HG02610 (cell line): ENCODE measurements around the gene MAPK9.

ENCODE experiments used
- ATAC-seq: cut with Tn5 transposase; IDR thresholded peaks from one replicate; pipeline ENCODE4 v1.9.1; 2021; ENCODE audit warnings: mild to moderate bottlenecking, moderate library complexity; ENCODE audit not compliant: unreplicated experiment

MAPK9 gene

DNA sequence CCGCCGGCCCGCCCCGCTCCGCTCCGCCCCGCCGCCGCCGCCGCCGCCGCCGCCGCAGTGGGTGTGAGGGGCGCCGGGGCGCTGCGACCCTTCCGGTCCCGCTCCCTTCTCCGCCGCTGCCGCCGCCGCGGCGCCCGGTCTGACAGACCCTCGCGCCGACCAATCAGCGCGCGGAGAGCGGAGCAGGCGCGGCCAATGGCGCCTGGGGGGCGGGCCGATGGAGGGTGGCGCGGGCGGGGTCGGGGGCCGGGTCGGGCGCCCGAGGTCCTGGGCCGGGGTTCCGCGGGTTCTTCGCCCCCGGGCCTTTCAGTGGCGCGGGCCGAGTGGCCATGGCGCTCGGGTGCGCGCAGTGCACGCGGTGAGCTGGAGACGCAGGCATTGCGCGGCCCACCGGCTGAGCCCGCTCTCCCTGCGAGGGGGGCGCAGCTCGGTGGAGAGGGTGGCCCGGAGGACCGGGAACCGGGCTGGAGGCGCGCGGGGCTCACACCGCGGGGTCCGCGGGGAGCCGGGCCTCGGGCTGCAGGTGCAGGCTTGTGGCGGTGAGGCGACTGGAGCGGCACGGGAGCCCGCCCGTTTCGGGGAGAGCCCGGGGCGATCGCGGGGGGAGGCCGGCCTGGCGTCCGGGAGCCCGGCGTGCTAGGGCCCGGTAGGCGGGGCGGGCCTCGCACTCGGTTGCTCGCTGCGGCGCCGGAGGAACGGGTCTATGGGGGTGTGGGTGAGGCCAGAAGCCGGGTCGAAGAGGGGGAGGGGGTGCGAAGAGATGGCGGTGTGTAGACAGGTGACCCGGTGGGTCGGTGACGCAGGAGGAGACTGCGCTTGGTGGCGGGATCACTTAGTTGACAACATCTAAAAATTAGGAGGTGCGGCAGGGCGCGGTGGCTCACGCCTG is at the start of gene MAPK9:
Gene MAPK9 (minus strand): TSS at position 141 of the 889 bp plus-strand sequence. CDS start 11,522 bp downstream, outside the sequence.
- peak; percentile 87 for ATAC-seq

DNA sequence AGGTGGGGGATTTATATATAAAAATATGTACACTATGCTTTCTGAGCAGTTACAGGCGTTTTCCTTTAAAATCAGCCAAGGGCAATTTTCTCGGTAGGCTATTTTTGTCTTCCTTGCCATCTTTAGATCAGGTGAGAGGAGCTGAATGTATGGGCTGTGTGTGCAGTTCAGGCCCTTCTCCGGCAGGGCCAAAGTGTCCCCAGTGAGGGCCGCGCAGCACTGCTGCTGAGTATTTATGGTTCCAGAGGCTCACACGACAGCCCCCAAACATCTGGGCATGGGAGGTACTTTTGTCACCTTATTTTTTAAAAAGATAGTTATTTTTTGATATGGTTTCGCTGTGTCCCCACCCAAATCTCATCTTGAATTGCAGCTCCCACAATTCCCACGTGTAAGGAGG is 49.7 kb upstream of the MAPK9 start:
- no peak for ATAC-seq

DNA sequence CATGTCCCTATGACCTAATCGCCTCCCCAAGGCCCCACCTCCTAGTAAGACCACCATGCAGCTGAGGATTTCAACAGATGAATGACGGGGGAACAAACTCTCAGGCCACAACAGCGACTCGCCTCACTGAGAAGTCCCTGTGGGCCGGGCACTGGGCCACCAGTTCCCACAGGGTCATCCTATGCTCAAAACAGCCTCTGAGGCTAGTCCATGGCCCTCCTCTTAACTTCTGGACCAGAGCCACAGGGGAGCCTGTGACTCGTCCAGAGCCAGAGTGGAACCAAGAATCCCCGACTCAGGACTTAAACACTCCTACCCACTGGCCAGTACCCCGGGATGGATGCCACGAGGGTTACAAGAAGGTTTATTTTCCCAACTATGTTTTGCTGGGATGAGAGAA is 49.0 kb upstream of the MAPK9 start:
- no peak for ATAC-seq

DNA sequence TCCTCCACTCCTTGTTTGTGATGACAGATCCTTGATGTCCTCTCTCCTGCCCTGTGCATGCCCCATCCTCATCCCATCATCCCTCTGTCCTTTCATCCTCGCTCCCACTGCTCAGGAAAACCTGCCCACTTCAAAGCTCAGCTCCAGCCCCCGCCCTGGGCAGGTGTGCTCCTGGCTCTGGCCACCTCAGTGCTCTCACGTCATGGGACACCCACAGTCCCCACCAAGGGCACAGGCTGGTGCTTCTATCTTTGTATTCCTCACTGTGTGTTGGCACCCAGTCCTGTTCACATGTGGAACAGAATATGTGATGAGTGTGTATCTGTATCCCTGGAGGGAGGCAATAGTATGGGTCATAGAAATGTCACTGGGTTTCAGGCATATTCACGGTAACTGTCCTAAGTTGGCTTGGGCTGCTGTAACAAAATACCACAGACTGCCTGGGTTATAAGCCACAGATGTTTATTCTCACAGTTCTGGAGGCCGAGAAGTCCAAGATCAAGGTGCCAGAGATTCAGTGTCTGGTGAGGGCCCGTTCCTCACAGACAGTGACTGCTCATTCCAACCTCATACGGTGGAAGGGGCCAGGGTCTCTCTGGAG is 47.8 kb upstream of the MAPK9 start:
- no peak for ATAC-seq

DNA sequence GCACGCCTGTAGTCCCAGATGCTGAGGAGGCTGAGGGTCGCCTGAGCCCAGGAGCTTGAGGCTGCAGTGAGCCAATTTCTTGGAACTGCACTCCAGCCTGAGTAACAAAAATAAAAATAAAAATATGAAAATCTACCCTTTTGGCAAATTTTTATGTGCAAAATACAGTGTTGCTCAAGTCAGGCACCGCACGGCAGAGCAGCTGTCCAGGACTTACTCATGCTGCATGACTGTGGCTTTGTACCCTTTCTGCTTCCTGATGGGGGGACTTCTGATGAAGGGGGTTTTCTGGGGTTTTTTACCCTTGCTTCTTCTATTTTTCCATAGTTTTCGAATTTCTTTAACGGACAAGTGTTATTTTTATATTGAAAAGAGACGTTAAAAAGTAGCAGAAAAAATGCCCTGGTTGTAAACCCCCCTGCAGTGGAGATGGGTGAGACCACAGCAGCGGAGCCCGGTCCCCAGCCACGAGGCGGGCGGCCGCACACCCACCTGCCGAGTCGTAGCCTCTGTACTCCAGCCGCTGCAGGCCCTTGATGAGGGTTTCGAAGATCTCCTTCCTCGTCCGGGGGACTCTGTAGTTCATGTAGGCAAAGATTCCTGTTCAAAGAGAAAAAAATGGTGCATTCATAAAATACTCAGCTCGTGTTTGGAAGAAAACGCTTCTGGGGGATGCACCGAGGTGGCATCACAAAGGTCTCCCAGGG is 46.3 kb upstream of the MAPK9 start:
- ATAC-seq, result no peak

DNA sequence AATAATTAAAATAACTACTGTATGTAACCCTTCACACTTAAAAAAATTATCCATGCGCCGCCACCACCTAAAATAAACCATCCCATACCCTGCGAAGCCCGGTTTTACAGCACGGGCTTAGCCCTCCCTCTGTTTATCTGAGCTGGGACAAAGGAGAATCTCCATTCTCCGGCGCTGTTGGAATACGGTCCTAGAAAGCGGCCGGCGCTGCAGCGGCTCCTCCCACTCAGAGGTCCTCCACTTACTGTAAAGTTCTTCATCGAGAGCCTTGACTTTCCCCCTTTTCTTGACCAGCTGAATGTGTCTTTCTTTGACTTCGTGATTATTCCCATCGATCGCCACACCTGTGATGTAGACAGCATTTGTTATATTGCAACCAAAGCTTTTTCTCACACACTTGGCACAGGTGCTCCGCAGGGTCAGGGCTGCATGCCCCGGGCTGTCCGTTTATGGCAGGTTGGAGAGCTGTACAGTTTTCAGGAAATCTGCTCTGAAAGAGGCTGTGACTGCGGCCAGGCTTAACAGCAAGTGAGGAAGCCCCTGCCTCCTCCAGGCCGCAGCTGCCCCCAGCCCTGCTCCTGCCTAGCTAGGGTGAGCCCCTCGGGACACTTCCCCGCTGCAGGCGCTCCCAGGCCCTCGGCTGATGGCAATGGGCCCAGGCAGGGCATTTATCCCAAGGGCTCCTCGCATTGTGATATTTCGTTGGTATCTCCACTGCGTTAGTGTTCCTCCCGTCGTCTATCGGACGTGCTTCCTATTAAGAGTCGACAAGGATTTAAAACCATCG is 44.5 kb upstream of the MAPK9 start:
- ATAC-seq, result no peak

DNA sequence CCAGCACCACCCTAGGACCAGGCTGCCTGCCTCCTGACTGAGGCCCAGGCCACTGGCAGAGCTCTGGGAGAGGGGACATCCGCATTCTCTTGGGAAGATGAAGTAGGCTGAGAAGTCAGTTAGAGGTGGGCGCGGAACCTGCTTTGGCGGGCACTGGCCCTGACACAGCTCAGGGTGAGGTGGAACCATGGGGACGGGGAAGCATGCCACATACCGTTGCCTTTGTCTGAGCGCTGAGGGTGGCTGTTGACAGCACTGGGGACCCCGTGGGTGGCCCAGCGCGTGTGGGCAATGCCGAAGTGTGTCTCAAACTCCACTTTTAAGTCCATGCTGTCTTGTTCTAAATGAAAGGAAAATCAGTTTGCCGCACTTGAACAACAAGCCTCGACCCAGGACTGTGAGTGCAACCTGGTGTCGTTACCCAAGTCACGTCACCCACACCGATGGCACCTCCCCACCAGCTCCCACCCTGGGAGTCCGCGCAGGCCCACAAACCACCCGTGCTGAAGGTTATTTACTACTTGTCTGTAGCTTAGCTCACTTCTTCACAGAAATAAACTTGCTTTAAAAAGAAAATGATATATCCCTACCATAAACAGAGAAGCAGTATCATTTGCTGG is 43.8 kb upstream of the MAPK9 start:
- ATAC-seq, result no peak

DNA sequence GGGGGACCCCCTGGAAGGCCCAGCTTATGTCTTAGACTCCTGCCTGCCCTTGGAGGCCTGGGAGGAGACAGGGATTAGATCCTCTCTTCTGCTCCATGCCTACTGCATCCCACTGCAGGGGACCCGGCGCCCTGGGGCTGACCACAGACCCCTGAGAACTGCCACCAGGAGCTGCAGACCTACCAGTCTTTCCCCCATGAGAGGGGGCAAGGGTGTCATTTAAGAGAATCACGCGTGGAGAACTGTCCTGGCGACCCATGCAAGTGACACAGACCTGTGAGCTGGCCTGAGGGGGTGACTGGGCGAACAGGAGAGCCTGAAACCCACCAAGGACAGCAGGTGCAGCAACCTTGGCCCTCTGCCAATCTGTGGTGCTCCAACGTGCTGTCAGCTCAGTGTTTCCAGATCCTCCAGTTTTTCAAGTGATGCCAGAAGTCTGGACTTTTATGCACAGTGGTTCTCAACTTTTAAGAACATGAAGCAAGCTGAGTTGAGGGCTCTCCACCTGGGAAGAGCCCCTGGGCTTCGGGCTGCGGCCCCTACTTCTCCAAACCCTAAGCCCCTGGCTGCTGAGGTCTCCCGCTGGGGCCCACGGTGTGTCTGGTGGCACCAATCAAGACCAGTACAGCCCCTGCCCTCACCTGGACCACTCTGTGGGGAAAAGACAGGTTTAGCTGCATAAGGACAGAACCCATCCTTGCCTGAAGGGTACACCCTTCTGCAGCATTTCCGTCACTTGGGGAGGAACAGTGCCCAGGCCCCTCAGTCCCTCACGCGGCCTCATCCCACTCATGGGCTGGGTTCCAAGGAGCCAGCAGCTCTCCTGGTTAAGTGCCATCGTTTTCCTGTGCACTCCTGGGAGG is 43.1 kb upstream of the MAPK9 start:
- no peak for ATAC-seq

DNA sequence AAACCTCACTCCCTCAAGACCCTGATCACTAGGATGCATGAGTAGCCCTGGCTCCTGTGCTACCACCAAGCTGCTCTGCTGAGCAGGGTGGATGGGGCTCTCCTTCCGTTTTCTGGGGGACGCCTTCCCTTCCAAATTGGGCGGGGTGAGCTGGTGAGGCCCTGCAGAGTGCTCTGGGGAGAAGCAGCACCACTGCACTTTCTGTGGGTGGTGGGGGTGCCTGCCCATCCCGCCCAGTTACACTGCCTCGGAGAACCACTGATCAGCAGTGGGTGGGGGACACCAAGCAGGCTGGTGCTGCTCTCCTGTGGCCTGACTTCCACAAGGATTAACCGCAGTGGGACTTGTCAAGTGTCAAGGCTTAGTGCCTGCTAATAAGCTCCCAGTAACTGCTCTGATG is 42.3 kb upstream of the MAPK9 start:
- ATAC-seq, result no peak

DNA sequence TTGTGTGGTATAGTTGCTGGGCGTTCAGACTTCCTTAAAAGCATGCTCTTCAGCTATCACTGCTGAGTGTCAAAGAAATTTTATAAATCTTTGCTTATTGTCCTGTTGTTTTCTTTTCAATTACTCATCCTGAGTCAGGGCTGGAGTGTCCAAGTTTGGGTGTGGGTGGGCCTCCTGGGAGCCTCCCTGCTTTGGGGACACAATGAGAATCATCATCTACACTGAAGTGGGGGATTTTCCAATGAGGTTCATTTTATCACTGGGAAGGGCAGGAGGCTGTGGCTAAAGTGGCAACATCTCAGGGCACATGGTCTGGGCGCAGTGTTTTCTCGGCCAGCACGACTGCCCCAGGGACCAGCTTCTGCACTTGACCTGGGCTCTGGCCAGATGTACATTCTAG is 41.8 kb upstream of the MAPK9 start:
- no peak for ATAC-seq

DNA sequence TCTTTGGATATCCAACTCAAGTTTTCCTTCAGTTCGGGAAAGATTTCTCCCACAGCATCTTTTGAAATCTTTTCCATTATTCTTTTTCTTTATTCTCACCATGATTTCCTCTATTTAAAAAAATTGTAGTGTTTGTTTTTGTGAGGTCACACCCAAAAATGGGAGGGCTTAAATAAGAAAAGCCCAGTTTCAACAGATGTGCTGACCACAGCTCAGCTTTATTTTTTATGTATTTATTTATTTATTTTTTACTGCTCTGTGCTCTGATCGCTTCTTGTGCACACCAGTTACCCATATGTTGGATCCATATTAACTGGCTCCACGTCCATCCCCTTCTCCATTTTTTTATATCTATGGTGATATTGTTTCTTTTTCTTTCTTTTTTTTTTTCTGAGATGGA is 41.0 kb upstream of the MAPK9 start:
- ATAC-seq, result no peak

DNA sequence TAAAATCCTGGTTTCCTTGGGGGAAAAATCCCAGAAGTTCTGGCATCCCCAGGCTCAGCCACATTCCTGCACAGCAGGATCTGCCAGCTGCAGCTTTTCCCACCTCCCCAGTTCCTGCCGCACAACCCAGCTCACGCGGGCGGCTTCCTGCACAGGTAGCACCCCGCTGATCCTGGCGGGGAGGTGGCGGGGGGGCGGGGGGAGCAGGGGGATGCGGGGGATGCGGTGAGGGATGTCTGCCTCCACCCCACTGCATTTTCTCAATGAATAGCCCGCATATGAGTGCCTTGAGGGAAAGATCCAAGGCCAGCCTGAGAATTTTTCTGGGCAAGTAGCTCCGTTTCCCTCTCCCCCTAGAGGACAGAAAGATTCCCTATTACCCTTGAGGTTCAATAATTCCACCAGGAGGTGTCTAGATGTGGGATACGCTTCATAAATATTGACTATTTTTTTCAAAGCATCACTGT is 40.2 kb upstream of the MAPK9 start:
- no peak for ATAC-seq

DNA sequence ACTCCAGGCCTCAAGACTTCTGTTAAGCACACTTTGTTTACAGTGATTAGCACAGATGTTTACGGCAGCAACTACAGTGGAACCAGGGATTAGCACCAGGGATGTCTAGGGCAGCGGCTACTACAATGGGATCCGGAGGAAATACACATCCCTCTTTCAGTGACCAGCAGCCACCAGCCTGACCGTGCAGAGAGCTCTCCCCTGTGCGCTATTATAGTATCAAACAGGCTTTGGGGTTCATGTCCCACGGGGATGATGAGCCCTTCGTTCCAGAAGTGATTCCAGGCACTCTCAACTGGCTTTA is 39.7 kb upstream of the MAPK9 start:
- no peak for ATAC-seq

DNA sequence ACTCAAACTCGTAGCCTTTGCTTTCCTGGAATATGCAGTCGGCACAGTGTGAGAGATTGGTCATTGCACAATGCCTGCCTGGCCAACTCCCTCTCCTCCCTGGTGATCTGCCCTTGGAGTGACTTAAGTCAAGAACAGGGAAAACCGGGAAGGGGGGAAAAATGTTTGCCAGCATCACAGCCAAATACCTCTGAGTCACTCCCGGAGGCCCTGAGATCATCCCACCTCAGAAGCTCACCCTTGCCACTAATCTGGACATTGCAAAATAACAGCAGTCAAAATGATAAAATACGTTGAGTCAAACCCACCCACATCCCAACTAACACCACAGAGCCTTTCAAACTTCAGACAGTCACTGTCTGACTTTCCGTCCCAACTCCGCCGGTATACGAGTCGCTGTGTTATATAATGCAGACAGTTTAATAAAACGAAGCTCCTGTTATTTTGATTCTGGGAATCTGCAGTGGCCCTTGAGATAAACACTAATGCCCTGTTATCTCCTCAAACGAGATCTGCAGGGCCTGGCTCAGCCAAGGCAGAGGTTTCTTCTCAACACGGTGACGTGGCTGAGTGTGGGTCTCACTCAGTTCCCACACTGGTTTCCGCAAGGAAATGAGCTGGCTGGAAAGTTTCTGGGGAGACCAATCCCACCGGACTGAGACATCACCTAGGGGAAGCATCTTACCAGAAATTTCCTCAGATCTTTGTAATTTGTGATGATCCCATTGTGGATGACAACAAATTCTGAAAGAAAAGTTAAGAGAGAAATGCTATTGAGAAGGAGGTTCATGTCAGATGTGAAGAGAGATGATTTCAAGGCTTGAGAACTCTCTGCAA is 39.1 kb upstream of the MAPK9 start:
- ATAC-seq, result no peak

DNA sequence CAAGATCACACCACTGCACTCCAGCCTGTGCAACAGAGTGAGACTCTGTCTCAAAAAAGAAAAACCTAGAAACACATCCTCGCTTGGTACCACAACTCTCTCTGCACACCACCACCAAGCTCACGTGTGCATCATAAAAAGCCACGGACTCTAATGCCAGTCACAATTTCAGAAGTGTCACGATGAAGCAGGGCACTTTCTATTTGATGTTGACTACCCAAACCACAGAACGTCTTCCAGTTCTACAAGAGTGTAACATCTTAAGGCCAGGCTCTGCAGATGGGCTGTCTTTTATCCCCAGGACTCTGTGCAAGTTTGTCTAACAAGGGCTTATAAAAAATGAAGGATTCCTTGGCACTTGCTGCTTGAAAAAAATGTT is 38.4 kb upstream of the MAPK9 start:
- no peak for ATAC-seq

DNA sequence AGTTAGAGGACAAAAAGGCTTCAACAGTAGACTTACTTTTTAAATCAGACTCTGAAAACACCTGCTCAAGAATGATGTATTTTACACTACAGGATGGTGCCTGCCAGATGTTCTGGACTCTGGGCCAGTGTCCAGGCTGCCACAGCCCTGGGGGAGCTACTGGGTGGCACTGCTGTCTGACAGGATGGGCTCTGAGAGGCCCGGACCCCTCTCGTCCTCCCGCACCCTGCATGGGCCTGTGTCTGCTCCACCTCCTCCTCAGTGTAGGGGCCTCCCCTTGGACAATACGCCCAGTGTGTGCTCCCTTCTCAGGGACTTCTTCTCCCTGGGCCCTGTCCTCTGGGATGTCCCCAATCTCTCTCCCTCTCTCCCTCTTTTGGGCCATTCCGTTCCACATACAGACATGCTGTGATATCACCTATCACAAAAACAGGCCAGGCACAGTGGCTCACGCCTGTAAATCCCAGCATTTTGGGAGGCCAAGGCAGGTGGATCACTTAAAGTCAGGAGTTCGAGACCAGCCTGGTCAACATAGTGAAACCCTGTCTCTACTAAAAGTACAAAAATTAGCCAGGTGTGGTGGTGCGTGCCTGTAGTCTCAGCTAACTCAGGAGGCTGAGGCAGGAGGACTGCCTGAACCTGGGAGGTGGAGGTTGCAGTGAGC is 37.9 kb upstream of the MAPK9 start:
- ATAC-seq, result no peak

DNA sequence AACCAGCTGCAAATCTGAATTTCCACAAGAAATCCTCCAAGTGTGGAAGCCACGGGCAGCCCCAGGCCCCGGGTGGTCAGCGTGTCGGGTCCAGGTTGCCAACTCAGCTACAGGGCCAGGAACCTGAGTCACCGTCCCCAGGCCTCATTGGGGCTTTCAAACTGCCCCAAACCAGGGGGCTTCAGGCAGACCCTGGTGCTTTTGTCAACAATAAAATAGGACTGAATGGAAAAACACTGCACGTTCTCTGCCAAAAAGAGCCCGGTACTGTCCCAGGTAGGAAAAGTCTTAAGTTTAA is 37.2 kb upstream of the MAPK9 start:
- ATAC-seq, result no peak

DNA sequence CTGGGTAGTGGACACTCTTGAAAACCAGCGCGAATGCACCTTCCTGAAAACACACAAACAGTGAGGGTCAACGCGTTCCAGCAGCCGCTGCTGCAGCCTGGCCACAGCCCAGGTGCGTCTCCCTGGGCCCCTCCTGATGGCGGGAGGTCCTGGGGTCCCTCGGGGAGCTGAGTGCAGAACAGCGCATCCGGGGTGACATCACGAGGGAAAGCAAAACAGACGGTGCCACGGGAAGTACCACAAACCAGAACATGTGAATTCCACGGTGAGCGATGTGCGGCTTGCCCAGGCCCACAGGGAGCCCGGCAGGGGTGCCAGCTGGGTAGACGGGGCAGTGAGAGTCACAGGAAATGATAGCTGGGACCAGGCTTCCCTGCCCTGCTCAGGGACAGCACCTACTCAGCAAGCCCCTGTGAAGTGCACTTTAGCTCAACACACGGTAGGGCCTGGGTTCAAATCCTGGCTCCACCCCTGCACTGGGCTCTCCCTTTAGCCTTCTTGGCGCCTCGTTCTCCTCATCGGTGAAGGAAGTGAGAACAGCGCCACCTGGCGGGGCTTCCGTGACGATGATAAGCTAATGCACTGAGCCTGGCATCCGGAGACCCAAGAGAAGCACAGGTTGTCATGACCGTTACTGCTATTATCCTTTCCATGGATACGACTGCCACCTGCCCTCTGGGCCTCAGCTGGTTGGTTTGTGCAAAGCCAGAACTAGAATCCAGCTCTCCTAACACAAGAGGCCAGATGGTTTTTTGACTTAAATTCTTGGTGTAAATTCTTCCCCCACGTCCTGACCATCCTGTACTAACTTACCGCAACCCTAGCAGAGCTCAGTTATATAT is 36.6 kb upstream of the MAPK9 start:
- peak; percentile 46 for ATAC-seq
